H1 (cell line): ENCODE results near the gene CISD1. TPM values are rescaled to one million over a fixed set of nuclear protein-coding genes. Genes with fewer than 3 reads are reported as not detected.

Experiments
- CTCF ChIA-PET: fragments of 300-600 bp; sonication (Branson Sonifier 250); formaldehyde crosslinking; loops from one replicate; lab custom pipeline; 2021; ENCODE audit not compliant: partially characterized antibody; lab: Charles Lee
- POLR2A ChIA-PET: fragments of 300-600 bp; sonication (Branson Sonifier 250); formaldehyde crosslinking; loops from one replicate; lab custom pipeline; 2021; ENCODE audit warnings: inconsistent platforms; ENCODE audit not compliant: partially characterized antibody; lab: Charles Lee
- DNase-seq, 2 experiments: peaks; one replicate each; pipeline versions ENCODE4 v3.0.0 to v3.0.0-alpha.2; 2010 to 2022; ENCODE audit warnings: low spot score in 2 of 2, low read depth in 1 of 2, mixed read lengths in 1 of 2
- FAIRE-seq: peaks from 2 replicates; lab custom pipeline; 2011; peaks lifted over from hg19 to GRCh38; lab: Jason Lieb, UNC
- H2AFZ ChIP-seq: 2 replicates; pipeline ENCODE4 v1.8.1; 2012; ENCODE audit warnings: low read length, inconsistent platforms
- H2AK5ac ChIP-seq: 2 replicates; pipeline ENCODE4 v1.6.1; 2013; ENCODE audit warnings: low read depth, low read length
- H2BK120ac ChIP-seq: replicated peaks from 2 replicates; pipeline ENCODE3; 2013; ENCODE audit warnings: low read depth, low read length, inconsistent platforms
- H2BK12ac ChIP-seq: 2 replicates; pipeline ENCODE4 v1.6.1; 2013; ENCODE audit warnings: low read depth, low read length
- H2BK15ac ChIP-seq: 2 replicates; pipeline ENCODE4 v1.6.1; 2013; ENCODE audit warnings: low read length
- H2BK20ac ChIP-seq: 2 replicates; pipeline ENCODE4 v1.6.1; 2013; ENCODE audit warnings: low read length
- H2BK5ac ChIP-seq: 2 replicates; pipeline ENCODE4 v1.6.1; 2013; ENCODE audit warnings: low read depth, low read length
- H3K14ac ChIP-seq: 2 replicates; pipeline ENCODE4 v1.6.1; 2013; ENCODE audit warnings: inconsistent platforms; ENCODE audit not compliant: insufficient read length
- H3K18ac ChIP-seq: 2 replicates; pipeline ENCODE4 v1.6.1; 2013; ENCODE audit warnings: low read length; ENCODE audit errors: extremely low read depth
- H3K23ac ChIP-seq: 2 replicates; pipeline ENCODE4 v1.6.1; 2013; ENCODE audit warnings: inconsistent platforms; ENCODE audit not compliant: insufficient read length
- H3K23me2 ChIP-seq: 2 replicates; pipeline ENCODE4 v1.6.1; 2013; ENCODE audit warnings: low read depth, low read length
- H3K27ac ChIP-seq: 2 replicates; pipeline ENCODE4 v1.6.1; 2011; ENCODE audit warnings: low read depth, low read length, inconsistent platforms
- H3K27me3 ChIP-seq, 4 experiments: replicated peaks in 1 of 4; 1 replicate in 1 of 4; 2 replicates in 3 of 4; pipeline versions ENCODE4 v1.6.1 to v1.8.1; 2011 to 2013; ENCODE audit warnings: low read length in 3 of 4, mild to moderate bottlenecking in 3 of 4, inconsistent platforms in 2 of 4, mixed read lengths in 2 of 4, moderate library complexity in 1 of 4; ENCODE audit not compliant: control insufficient read depth in 3 of 4, insufficient read depth in 3 of 4; ENCODE audit errors: extremely low read depth in 1 of 4
- H3K36me3 ChIP-seq, 4 experiments: 2 replicates each; pipeline versions ENCODE4 v1.6.1 to v1.8.1; 2011 to 2013; ENCODE audit warnings: mild to moderate bottlenecking in 4 of 4, low read length in 3 of 4, moderate library complexity in 2 of 4, control low read depth in 1 of 4, inconsistent platforms in 1 of 4; ENCODE audit not compliant: insufficient read depth in 4 of 4, control insufficient read depth in 2 of 4
- H3K4ac ChIP-seq: replicated peaks from 2 replicates; pipeline ENCODE3; 2013; ENCODE audit warnings: low read length, low read depth, mixed read lengths, inconsistent platforms; ENCODE audit not compliant: insufficient read length
- H3K4me1 ChIP-seq, 4 experiments: replicated peaks in 1 of 4; 1 replicate in 1 of 4; 2 replicates in 3 of 4; pipeline versions ENCODE4 v1.6.1 to v1.8.1; 2011 to 2013; ENCODE audit warnings: low read length in 3 of 4, inconsistent platforms in 2 of 4, mixed read lengths in 1 of 4; ENCODE audit not compliant: insufficient read depth in 4 of 4, control insufficient read depth in 3 of 4
- H3K4me2 ChIP-seq, 2 experiments: 2 replicates each; pipeline versions ENCODE4 v1.6.1 to v1.8.1; 2011 to 2013; ENCODE audit warnings: low read depth in 2 of 2, low read length in 2 of 2, control low read depth in 1 of 2, inconsistent platforms in 1 of 2, mild to moderate bottlenecking in 1 of 2; ENCODE audit not compliant: insufficient read depth in 1 of 2
- H3K4me3 ChIP-seq, 4 experiments: fragments of 200-600, 300-600 bp in 1 of 4; sonication (generic), shearing (Covaris generic), sonication (Bioruptor Twin) in 1 of 4; 2 replicates each; pipeline versions ENCODE4 v1.5.1 to v1.8.1; 2011 to 2016; ENCODE audit warnings: low read length in 4 of 4, low read depth in 3 of 4, control low read depth in 2 of 4, inconsistent platforms in 2 of 4, mild to moderate bottlenecking in 2 of 4, mixed read lengths in 1 of 4, moderate library complexity in 1 of 4; ENCODE audit not compliant: insufficient read depth in 2 of 4; ENCODE audit errors: extremely low read depth in 1 of 4
- H3K56ac ChIP-seq: replicated peaks from 2 replicates; pipeline ENCODE3; 2013; ENCODE audit warnings: low read depth, mild to moderate bottlenecking, mixed read lengths, low read length, inconsistent platforms; ENCODE audit not compliant: insufficient read length
- H3K79me1 ChIP-seq: 2 replicates; pipeline ENCODE4 v1.6.1; 2013; ENCODE audit warnings: low read depth, low read length, control low read depth
- H3K79me2 ChIP-seq, 2 experiments: 2 replicates each; pipeline versions ENCODE4 v1.6.1 to v1.8.1; 2012 to 2013; ENCODE audit warnings: low read length in 2 of 2, mild to moderate bottlenecking in 2 of 2, inconsistent platforms in 1 of 2; ENCODE audit not compliant: insufficient read depth in 2 of 2, control insufficient read depth in 1 of 2
- H3K9ac ChIP-seq, 4 experiments: replicated peaks in 1 of 4; 1 replicate in 1 of 4; 2 replicates in 3 of 4; pipeline versions ENCODE4 v1.6.1 to v1.8.1; 2011 to 2013; ENCODE audit warnings: low read depth in 3 of 4, low read length in 3 of 4, control low read depth in 2 of 4, mild to moderate bottlenecking in 2 of 4, moderate library complexity in 2 of 4, inconsistent platforms in 1 of 4; ENCODE audit errors: extremely low read depth in 1 of 4
- H3K9me3 ChIP-seq, 2 experiments: 2 replicates each; pipeline versions ENCODE4 v1.6.1 to v1.8.1; 2012 to 2013; ENCODE audit warnings: mild to moderate bottlenecking in 2 of 2, moderate library complexity in 2 of 2, control low read depth in 1 of 2, inconsistent platforms in 1 of 2, low read depth in 1 of 2, low read length in 1 of 2, mixed read lengths in 1 of 2; ENCODE audit not compliant: insufficient read depth in 2 of 2
- H4K20me1 ChIP-seq, 2 experiments: replicated peaks in 1 of 2; 2 replicates each; pipeline versions ENCODE3 to v1.8.1; 2011 to 2013; ENCODE audit warnings: inconsistent platforms in 2 of 2, low read length in 2 of 2, mild to moderate bottlenecking in 1 of 2; ENCODE audit not compliant: insufficient read depth in 2 of 2, control insufficient read depth in 1 of 2
- H4K5ac ChIP-seq: 2 replicates; pipeline ENCODE4 v1.6.1; 2013; ENCODE audit warnings: low read length, low read depth, mixed read lengths, inconsistent platforms; ENCODE audit not compliant: insufficient read length
- H4K8ac ChIP-seq: 2 replicates; pipeline ENCODE4 v1.8.0; 2013; ENCODE audit warnings: mild to moderate bottlenecking, moderate library complexity, low read length, inconsistent platforms; ENCODE audit not compliant: insufficient read depth; ENCODE audit errors: extremely low read depth
- H4K91ac ChIP-seq: replicated peaks from 2 replicates; pipeline ENCODE3; 2013; ENCODE audit warnings: low read length, mixed read lengths, inconsistent platforms; ENCODE audit not compliant: insufficient read length
- CTBP2 ChIP-seq: IDR thresholded peaks from 2 replicates; pipeline ENCODE4 v1.7.0; 2011; ENCODE audit warnings: borderline replicate concordance, mild to moderate bottlenecking, moderate library complexity, mixed read lengths, low read length; ENCODE audit not compliant: insufficient read depth, insufficient read length
- JUND ChIP-seq: IDR thresholded peaks from 2 replicates; pipeline ENCODE4 v1.6.1; 2011; ENCODE audit warnings: mild to moderate bottlenecking, improper control_type of control experiment, low read length
- KDM1A ChIP-seq: fragments of 200-600, 300-600 bp; sonication (generic); IDR thresholded peaks from 2 replicates; pipeline ENCODE4 v1.7.1; 2016; ENCODE audit warnings: mild to moderate bottlenecking, low read length, borderline replicate concordance
- NRF1 ChIP-seq: IDR thresholded peaks from 2 replicates; pipeline ENCODE4 v1.6.1; 2011; ENCODE audit warnings: mild to moderate bottlenecking, low read depth, low read length, improper control_type of control experiment
- RAD21 ChIP-seq, 2 experiments: IDR thresholded peaks in 1 of 2; conservative IDR thresholded peaks in 1 of 2; 2 replicates each; pipeline ENCODE4 v1.6.1; 2011; ENCODE audit warnings: low read depth in 2 of 2, low read length in 2 of 2, improper control_type of control experiment in 1 of 2, inconsistent platforms in 1 of 2, mild to moderate bottlenecking in 1 of 2, moderate library complexity in 1 of 2
- RBBP5 ChIP-seq: IDR thresholded peaks from 2 replicates; pipeline ENCODE4 v1.7.1; 2012; ENCODE audit warnings: low read depth, mild to moderate bottlenecking, inconsistent platforms, low read length, moderate library complexity, borderline replicate concordance
- TEAD4 ChIP-seq: IDR thresholded peaks from 2 replicates; pipeline ENCODE4 v1.6.1; 2012; ENCODE audit warnings: low read depth, low read length, inconsistent platforms, mixed read lengths
- ZNF274 ChIP-seq: IDR thresholded peaks from 2 replicates; pipeline ENCODE4 v1.7.0; 2012; ENCODE audit warnings: low read length, borderline replicate concordance; ENCODE audit errors: extremely low read depth
- WGBS, 2 experiments: shearing (Covaris generic) in 1 of 2; methylation state at CpG; one replicate each; pipeline versions ENCODE4 v1.1.6 to v1.1.7; 2013 to 2015; ENCODE audit warnings: low lambda C conversion rate in 2 of 2, mixed read lengths in 2 of 2, inconsistent platforms in 1 of 2, low coverage in 1 of 2, missing lambda C conversion rate in 1 of 2; ENCODE audit not compliant: insufficient replicate concordance in 2 of 2, insufficient coverage in 1 of 2, insufficient read length in 1 of 2; ENCODE audit errors: extremely low coverage in 1 of 2, missing lambda C conversion rate in 1 of 2; 5-methylcytosine and 5-hydroxymethylcytosine counted together
- polyA plus RNA-seq, 7 experiments: library from polyadenylated mRNA; depleted of rRNA in 3 of 7; stranded (reverse) in 5 of 7; unstranded in 2 of 7; fragments of >200 nt in 5 of 7; fragments of 200-250 nt in 2 of 7; gene quantifications; 1 replicate in 5 of 7; 2 replicates in 1 of 7; 4 replicates in 1 of 7; pipeline versions ENCODE4 v1.2.1 to v1.2.3, GENCODE V29; 2011 to 2013; ENCODE audit warnings: missing spikeins in 2 of 7, mixed read lengths in 2 of 7
- total RNA-seq: library from RNA; stranded (reverse); fragmentation: NEBNext Ultra II Directional; extraction: Animal tissue kit (Norgen Biotek cat#: 25700); gene quantifications from 2 replicates; pipeline ENCODE4 v1.2.1, GENCODE V29; 2021
- TF ChIP-seq, protein P1 (sequence below), 3 experiments: IDR thresholded peaks; 1 replicate in 2 of 3; 2 replicates in 1 of 3; pipeline versions ENCODE4 v1.5.1 to v1.6.1; 2011; ENCODE audit warnings: low read length in 3 of 3, mild to moderate bottlenecking in 3 of 3, inconsistent platforms in 2 of 3, low read depth in 1 of 3, moderate library complexity in 1 of 3; ENCODE audit not compliant: insufficient read depth in 1 of 3; ENCODE audit errors: control extremely low read depth in 1 of 3

The CISD1 gene
- total and polyA plus RNA-seq, 2 of the 8 experiments (the other 6 are each of a cell fraction or from before 2014, with no cell fraction given), result 22.6 to 43.2 TPM

DNA sequence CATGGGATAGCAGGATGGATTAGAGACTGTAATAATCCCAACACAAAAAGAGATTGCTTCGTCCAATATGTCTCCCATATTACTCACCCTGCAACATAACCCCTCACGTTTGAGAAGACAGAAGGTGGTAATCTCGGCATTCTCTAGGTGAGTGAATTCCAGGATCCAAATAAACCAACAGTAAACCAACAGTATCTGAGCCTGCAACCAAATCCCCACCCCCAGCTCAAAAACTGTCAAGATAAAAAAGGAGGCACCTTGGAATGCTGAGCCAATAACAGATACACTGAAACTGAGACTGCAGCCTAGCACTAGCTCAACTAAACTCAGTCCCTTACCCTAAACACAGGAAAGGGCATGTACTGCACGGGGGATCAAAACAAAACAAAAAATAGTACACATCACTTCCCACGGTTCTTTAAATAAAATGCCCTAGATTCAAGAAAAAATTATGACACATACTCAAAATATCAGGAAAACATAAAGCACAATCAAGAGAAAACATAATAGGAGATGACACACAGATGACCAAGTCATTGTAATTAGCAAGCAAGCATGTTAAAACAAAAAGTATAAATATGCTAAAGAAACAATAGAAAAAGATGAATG lies 29.3 kb upstream of the CISD1 start:
- Histone ChIP-seq H3K27ac (no peak overlapping the region), H3K18ac (no peak overlapping the region), H4K20me1 (no peaks in the 10 kb centered on the region), H4K8ac (no peak overlapping the region), H4K5ac (no peak overlapping the region), H3K9me3 (peaks cover 2 to 16% of the 10 kb centered on the region in 2 experiments; a peak in 1 of 4 replicates), H2AK5ac (no peak overlapping the region), H3K79me2 (peaks cover 0 to 8% of the 10 kb centered on the region in 2 experiments; a peak in 2 of 4 replicates), H3K23ac (no peak overlapping the region), H2BK5ac (no peak overlapping the region), H3K4me1 (peaks cover 0 to 7% (median 4%) of the 10 kb centered on the region in 4 experiments; a peak in 2 of 7 replicates), H3K36me3 (peaks cover 0 to 5% (median 0%) of the 10 kb centered on the region in 4 experiments; a peak in 1 of 8 replicates), H3K27me3 (no peaks in the 10 kb centered on the region), H2BK20ac (no peak overlapping the region), H3K4ac (no peak overlapping the region), H2BK15ac (no peak overlapping the region), H2BK12ac (no peak overlapping the region), H3K9ac (no peak overlapping the region), H4K91ac (no peak overlapping the region), H3K79me1 (no peaks in the 10 kb centered on the region), H2AFZ (no peak overlapping the region), H3K23me2 (no peaks in the 10 kb centered on the region), H3K4me2 (no peak overlapping the region), H3K14ac (no peak overlapping the region), H2BK120ac (no peak overlapping the region), H3K56ac (no peak overlapping the region), H3K4me3 (no peak overlapping the region)
- ChIA-PET CTCF (interaction anchor here (0.6 to 1.1 kb wide), 2 partner anchors 9 to 59 kb away, joined by 4 read pairs; no protein-coding TSS in a partner anchor), POLR2A (interaction anchor here (1.2 to 1.3 kb wide), 2 partner anchors 10 to 11 kb away, joined by 3 to 5 read pairs; no protein-coding TSS in a partner anchor)
- DNase-seq (no peak), FAIRE-seq (no peak)
- 78% methylated on average over 5 of the region's 5 CpGs; no CpG with 5 or more reads in 1 of the 2 experiments for WGBS, 2 experiments
- TF ChIP-seq, protein P1, sequence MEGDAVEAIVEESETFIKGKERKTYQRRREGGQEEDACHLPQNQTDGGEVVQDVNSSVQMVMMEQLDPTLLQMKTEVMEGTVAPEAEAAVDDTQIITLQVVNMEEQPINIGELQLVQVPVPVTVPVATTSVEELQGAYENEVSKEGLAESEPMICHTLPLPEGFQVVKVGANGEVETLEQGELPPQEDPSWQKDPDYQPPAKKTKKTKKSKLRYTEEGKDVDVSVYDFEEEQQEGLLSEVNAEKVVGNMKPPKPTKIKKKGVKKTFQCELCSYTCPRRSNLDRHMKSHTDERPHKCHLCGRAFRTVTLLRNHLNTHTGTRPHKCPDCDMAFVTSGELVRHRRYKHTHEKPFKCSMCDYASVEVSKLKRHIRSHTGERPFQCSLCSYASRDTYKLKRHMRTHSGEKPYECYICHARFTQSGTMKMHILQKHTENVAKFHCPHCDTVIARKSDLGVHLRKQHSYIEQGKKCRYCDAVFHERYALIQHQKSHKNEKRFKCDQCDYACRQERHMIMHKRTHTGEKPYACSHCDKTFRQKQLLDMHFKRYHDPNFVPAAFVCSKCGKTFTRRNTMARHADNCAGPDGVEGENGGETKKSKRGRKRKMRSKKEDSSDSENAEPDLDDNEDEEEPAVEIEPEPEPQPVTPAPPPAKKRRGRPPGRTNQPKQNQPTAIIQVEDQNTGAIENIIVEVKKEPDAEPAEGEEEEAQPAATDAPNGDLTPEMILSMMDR (IDR thresholded peaks at IDR 0.05; ENCODE audit: control extremely low read depth in 1 of 3, insufficient read depth in 1 of 3, low read depth in 1 of 3, low read length in 3 of 3), result no peak
- no peak for TF ChIP-seq NRF1
- no peak for TF ChIP-seq RAD21 (IDR thresholded peaks at IDR 0.05 in 1 of 2, conservative IDR thresholded peaks at IDR 0.05 in 1 of 2; ENCODE audit: low read depth in 2 of 2, low read length in 2 of 2)
- TF ChIP-seq CTBP2, result no peak
- TF ChIP-seq ZNF274, result no peak
- TF ChIP-seq RBBP5, result no peak
- no peak for TF ChIP-seq TEAD4
- TF ChIP-seq JUND, result no peak
- TF ChIP-seq KDM1A, result no peak
